RWPE1 (cell line): ENCODE measurements around the gene METTL5.

Source experiments
- CTCF ChIA-PET: fragments of 350-600 bp; sonication (Branson Sonifier 250); formaldehyde crosslinking; extraction: SDS; loops from one replicate; lab custom pipeline; 2021; lab: Yijun Ruan, JAX
- POLR2A ChIA-PET: fragments of 400-600 bp; formaldehyde crosslinking; extraction: SDS; loops from one replicate; lab custom pipeline; 2020; ENCODE audit warnings: antibody characterized with exemption; ENCODE audit not compliant: low non-redundant PET; lab: Yijun Ruan, JAX
- DNase-seq: peaks from one replicate; pipeline ENCODE4 v3.0.0; 2012; ENCODE audit warnings: low spot score
- H3K27ac ChIP-seq: fragments of 450-650 bp; 2 replicates; pipeline ENCODE4 v1.5.1; 2017
- CTCF ChIP-seq: fragments of 450-650 bp; conservative IDR thresholded peaks from 2 replicates; pipeline ENCODE4 v1.5.1; 2017; ENCODE audit warnings: low read depth, mild to moderate bottlenecking

METTL5 gene

DNA sequence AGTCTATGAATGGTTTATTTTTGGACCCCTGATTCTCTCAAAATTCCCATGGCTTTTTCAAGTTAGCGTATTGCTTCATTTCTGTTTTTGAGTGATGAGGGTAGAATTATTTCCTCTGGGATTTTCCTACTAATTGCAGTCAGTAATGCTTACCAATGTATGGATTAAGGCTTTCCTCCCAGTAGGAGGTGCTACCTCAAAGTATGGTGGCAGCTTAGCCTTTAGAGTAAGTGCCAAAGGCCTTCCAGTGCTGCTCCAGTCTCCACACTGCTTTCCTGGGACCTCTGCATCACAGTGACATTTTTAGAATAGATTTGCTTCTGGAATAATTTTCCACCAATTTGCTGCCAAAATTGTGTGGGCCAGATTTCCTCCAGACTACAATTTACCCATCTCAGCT, 42.2 kb downstream of the METTL5 start:
- ChIA-PET POLR2A (no interaction called here), CTCF (interaction anchor here (0.7 kb wide), 1 partner anchor 250 kb away, joined by 3 read pairs; no protein-coding TSS in a partner anchor)
- no peak overlapping the region for H3K27ac ChIP-seq
- no peak for DNase-seq
- TF ChIP-seq CTCF: no peak

GRCh38 chr2:169781249-169782013, 43.3 kb downstream of the METTL5 start:
- no peak overlapping the region for H3K27ac ChIP-seq
- POLR2A ChIA-PET: no interaction called here
- CTCF ChIA-PET: interaction anchor here (0.7 kb wide), 1 partner anchor 249 kb away, joined by 3 read pairs; no protein-coding TSS in a partner anchor
- no peak for TF ChIP-seq CTCF
- DNase-seq: no peak

GRCh38 chr2:169778446-169778845, 46.3 kb downstream of the METTL5 start:
- no peak for DNase-seq
- ChIA-PET CTCF (no interaction called here), POLR2A (no interaction called here)
- no peak overlapping the region for H3K27ac ChIP-seq
- TF ChIP-seq CTCF: no peak

DNA sequence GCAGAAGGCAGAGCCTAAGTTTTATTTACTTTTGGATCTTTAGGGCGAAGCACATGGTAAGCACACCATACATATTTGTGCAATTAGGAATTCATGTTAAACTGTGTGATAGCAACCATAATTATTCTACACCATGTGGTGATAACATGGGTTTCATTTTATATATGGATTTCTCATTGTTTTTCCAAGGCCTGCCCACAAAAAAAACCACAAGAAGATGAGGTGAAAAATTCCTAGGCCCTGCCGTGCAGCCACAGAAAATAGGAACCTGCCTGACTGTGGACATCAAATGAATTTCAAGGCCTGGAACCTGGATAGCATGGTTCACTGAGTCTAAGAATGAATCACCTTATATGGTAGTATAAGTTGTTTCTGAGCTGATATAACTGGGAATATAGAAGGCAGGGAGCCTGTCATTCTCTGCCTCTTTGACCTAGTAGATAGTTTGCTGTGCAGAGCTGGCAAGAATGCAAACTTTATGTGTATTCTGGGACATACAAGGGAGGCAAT, 48.4 kb downstream of the METTL5 start:
- no peak for DNase-seq
- ChIA-PET CTCF (no interaction called here), POLR2A (no interaction called here)
- H3K27ac ChIP-seq: no peak overlapping the region
- TF ChIP-seq CTCF: no peak

DNA sequence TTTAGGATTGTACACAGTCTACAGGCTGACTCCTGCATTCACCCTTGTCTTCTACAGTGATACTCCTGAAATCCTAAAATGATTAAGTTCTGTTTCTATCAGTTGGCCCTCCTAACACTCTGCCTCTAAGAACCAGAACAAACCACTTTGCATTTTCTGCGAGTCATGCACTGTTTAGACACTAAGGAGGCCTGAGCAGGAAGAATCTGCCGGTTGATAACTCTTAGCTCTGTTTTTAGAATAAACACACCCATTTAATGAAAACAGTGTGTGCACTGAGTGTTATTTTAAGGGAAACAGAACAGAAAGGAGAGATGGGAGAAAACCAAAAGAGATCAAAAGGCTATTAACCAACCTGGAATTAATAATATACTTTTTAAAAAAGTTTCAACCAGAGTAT, 48.9 kb downstream of the METTL5 start:
- TF ChIP-seq CTCF: no peak
- ChIA-PET CTCF (interaction anchor here (0.6 kb wide), 1 partner anchor 1592 kb away, joined by 3 read pairs; no protein-coding TSS in a partner anchor), POLR2A (no interaction called here)
- H3K27ac ChIP-seq: no peak overlapping the region
- DNase-seq: no peak

DNA sequence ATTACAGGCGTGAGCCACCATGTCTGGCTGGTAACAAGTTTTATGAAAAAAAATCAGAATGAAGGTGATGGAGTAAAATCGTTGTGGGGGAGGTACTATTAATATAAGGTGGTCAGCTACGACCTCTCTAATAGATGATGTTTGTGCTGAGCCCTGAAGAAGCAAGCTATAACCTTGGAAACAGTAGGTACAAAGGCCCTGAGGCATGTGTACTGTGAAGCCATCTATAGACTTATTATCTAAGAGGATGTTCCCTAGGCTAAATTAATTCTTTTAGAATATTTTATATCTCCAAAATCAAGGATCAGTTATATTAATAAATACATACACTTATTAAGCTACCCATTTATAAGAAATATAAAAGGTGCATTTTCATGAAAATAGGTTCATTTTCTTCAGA, 49.4 kb downstream of the METTL5 start:
- H3K27ac ChIP-seq: no peak overlapping the region
- POLR2A ChIA-PET: no interaction called here
- no peak for DNase-seq
- TF ChIP-seq CTCF: no peak
- CTCF ChIA-PET: interaction anchor here (0.6 kb wide), 1 partner anchor 1592 kb away, joined by 3 read pairs; no protein-coding TSS in a partner anchor
